ENCODE data around the gene CD52.

The CD52 gene

DNA sequence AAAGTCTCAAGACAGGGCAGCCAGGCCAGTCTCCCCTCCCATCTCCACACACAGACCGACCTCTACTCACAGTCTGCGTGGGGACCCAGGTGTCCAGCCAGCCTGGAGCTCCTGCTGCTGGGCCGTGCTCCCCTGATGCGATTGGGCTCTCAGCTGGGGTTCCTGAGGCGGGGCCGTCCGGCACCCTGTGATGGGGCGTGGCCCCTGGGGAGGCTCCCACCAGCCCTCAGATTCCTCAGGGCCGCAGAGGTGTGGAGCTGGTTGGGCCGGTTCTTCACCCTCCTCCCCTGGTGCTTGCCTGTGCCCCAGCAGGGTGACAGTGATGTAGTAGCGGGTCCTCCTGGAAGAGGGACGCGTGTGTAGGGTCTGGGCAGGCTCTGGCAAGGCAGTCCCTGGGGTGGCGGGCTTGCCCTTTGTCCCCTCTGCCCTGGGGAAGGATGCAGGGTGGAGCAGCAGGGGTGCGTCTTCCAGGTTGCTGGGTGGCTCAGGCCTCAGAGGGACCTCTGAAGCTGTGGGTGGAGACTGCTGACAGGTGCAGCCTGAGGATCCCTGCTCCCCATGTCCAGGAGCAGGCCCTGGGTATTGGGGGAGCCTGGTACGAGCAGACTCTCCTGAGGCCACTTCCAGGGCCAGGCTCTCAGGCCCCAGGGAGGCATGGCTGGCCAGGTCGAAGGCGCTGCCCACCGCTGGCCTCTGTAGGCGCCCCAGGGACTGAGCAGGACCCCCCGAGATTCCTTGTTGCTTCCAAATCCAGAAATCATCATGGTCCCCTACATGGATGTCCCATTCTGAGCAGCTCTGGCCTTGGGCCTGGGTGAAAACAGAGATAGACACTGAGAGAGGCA lies 36.4 kb downstream of the CD52 start, which contains the start of gene CRYBG2:
CRYBG2 (minus strand) TSS at position 155 of the 845 bp plus-strand sequence. CDS start 7,473 bp downstream, outside the sequence.
- no peak for DNase-seq

DNA sequence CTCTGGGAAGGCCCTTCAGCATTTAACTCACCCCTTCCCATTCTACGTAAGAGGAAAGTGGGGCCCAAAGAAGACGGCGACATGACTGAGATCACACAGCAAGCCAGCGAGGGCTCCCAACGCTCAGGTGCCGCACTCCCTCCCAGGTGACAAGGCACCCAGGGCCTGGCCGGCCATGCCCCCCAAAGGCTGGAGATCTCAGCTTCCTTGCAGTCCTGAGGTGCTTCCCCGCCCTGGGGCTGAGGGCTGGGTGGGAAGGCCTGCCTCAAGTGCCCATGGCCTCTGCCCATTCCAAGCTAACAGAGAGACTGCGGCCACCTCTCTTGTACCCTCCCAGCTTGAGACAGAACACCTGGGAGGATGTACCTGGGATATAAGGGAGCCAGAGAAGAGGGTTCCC lies 37.2 kb downstream of the CD52 start:
- DNase-seq = no peak

DNA sequence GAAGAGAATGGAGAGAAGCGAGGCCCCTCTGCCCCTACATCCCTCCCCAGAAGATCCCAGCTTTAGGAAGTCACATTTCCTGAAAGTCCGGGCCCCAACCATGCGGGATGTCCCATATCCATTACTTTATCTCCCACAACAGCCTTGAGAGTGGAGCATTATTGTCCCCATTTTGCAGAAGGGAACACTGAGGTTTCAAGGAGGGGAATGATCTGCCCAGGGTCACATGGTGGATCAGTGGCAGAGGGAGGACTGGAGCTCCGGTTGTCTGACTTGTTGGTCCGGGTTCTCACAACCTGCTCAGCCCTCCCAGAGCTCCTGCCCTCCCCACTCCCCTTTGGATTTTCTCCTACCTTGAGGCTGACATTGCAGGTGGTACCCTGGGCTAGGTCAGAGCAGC lies 38.3 kb downstream of the CD52 start:
- no peak for DNase-seq

GRCh38 chr1:26357121-26357602 lies 39.4 kb downstream of the CD52 start:
- no peak for DNase-seq

DNA sequence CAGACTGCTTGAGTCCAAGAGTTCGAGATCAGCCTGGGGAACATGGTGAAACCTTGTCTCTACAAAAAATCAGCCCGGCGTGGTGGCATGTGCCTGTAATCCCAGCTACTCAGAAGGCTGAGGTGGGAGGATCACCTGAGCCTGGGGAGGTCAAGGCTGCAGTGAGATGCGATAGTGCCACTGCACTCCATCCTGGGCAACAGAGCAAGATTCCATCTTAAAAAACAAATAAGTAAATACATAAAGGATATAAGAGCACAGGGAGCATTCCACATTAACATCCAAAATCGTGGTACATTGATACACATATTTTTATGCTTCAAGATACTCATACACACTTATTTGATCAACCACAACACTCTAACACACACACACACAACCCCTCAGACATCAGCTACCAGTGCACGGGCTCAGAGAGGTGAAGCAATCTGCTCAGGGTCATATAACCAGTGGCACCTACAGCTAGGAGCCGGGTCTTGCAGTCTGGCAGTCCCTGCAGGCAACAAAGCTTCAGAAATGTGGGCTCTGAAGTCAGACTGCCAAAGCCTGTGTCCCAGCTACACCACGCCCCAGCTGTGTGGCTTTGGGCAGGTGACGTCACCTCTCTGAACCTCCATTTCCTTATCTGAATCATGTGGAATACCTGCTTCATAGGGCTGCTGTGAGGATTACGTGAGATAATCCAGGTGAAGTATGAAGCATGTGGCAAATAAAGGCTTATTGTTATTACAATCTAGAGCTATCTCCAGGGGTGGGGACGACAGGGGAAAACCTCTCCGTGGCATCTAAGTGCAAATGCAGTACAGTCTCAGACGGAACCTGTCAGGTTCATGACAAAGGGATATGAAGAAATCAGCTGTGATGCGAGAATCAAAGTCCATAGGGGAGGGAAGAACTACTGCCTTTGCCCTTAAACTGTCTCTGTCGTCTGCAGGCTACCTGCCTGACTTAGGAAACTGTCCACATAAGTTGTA lies 40.9 kb downstream of the CD52 start:
- DNase-seq = no peak

DNA sequence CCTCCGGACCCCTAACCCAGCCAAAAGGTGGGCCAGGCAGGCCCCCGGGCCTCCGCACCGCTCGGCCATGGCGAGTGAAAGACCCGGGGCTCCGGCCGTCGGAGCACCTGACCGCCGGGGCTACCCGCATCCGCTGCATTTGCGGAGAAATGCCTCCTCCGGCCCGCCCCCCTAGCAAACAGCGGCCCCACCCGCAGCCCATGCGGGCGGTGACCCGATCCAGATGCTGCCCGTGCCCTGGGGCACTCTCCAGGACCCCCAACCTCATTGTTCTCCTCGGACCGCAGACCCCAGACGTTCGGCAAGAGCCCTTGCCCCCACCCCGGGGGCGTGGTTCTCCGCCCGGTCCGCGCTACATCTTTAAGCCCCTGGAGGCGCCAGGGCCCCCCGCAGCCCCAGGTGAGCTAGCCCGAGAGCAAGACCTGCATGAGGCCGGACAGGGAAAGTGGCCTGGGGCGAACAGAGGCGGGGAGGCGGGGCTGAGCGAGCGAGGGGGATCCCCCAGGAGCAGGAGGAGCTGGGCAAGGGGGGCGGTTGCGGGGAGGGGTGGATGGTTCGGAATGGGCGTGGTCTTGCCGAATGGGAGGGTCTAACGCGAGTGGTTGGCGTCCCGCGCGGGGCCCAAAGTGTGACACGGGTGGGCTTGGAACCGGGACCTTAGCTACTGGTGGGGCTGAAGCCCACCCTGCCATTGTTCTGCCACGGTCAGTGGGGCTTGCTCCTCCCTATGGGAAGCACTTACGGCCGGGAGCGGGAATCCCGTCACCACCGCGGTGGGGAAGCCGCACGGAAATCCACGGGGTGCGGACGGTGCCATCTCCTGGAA lies 42.4 kb downstream of the CD52 start:
- peak in 1 of 58 donors; percentile 5 for DNase-seq

DNA sequence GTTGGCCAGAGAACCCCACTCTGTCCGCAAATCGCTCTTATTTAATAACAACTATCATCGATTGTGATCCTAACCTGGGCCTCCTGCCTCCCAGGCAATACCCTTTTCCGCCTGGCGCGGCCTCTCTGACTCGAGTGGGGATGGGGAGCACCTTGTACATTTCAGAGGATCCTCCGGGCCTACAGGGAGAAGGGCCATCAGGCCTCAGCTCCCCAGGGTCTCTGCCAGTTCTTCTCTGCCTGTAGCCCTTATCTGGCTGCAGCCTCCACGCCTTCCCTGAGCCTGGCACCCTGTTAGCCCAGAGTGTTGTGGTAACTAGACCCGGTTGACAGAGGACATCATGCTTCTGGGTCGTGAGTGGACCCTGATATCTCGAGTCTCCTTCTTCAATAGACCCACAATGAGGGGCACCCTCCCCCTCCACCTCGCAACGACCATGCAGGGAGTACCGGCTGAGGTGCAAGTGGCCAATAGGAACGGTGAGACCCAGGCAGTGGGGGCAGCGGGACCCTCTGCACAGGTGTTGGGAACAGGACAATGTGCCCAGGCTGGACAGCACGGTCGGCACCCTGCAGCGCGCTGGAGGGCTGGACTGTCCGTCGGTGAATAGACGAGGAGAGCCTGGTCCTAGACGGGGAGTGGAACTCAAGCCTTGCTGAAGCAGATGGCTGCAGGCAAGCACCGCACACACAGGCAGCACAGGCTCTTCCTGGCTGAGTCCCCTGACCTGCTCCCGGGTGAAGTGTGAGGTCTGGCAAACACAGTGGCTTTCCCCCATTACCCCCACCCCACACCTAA lies 43.2 kb downstream of the CD52 start:
- no peak for DNase-seq

- no peak for DNase-seq
Observed at GRCh38 chr1:26361605-26362122, 43.9 kb downstream of the CD52 start.

- no peak for DNase-seq
Observed at GRCh38 chr1:26362331-26362730, 44.6 kb downstream of the CD52 start.

- DNase-seq = peak in 36 of 58 donors; percentile 1 to 62 (median 20)
Observed at GRCh38 chr1:26363549-26364448, 46.0 kb downstream of the CD52 start.

GRCh38 chr1:26364956-26365355 lies 47.2 kb downstream of the CD52 start:
- peak in 7 of 58 donors; percentile 1 to 24 (median 14) for DNase-seq

GRCh38 chr1:26367441-26367840 lies 49.7 kb downstream of the CD52 start:
- DNase-seq = no peak

DNA sequence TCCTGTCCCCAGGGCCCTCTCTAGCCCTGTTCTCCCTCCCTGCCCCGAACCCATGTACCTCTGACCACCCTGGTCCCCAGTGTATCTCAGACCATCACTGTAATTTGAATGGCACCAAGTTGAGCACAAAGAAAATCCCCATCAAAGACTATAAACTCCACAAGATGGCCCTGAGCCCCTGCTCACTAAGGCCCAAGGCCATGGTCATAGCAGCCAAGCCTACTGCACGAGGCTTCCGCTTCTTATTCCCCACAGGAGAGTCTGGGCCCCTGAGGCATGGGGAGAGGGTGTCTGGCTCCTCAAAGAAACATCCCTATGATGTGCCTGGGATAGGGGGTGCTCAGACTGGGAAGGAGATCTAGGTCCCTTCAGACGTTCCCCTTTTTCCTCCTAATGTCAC lies 50.2 kb downstream of the CD52 start:
- DNase-seq = no peak

- no peak for DNase-seq
Observed at GRCh38 chr1:26368486-26368885, 50.7 kb downstream of the CD52 start.

Data from anterior cingulate cortex (tissue), 58 donors.